Daoy (cell line): ENCODE data around the gene TBX1. TPM values are rescaled to one million over a fixed set of nuclear protein-coding genes. Genes with fewer than 3 reads are reported as not detected.
"Not testable (repeated sequence)": the region's sequence is repeated elsewhere in the genome, so short reads cannot be mapped to it uniquely, and the experiment has no call there.

Experiments used
- DNase-seq: peaks from one replicate; pipeline ENCODE4 v3.0.0-alpha.2; 2015; ENCODE audit warnings: low read depth
- total RNA-seq: library from RNA; depleted of rRNA; stranded (reverse); fragments of >200 nt; shearing (Covaris generic); gene quantifications from 2 replicates; pipeline ENCODE4 v1.2.3, GENCODE V29; 2014

Gene TBX1
- total RNA-seq, 1 experiment from 2014 or later, result 1.6 TPM

GRCh38 chr22:19779685-19780268 lies 19.2 kb downstream of the TBX1 start:
- no peak for DNase-seq

- DNase-seq, result no peak
Observed at GRCh38 chr22:19782533-19782932, 22.0 kb downstream of the TBX1 start.

DNA sequence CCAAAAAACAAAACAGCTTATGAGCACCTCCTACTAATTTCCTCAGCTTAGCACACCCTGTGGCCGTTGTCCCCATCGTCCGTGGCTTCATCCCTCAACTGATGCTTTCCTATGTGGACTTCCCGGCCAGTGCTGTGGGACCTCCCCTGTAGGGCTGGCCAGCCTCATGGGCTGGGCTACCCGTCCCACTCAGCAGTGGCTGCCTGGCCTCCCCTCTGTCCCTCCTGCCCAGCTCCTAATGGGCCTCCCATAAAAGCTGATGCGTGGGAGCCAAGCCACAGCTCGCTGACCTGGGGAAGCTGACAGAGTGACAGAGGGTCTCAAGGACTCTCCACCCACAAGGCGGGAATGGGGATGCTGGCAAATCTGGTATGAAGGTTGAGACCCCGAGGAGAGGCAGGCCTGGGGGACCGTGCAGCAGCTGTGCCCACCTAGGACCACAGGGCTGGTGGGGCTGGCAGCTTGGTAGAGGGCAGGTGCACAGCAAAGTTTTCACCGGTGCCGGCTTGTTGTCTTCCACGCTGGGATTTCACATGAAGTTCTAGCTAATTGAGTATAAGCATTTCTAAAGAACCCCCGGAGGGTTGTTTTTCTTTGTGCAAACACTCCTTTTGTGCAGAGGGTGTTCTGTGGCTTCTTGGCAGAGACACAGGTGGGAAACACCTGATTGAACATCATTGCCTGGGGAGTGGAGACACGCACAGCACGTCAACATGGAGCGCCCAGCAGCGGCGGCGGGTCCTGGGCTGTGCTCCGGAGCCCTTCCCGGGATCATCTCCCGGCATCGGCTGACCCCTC lies 23.2 kb downstream of the TBX1 start:
- no peak for DNase-seq

DNA sequence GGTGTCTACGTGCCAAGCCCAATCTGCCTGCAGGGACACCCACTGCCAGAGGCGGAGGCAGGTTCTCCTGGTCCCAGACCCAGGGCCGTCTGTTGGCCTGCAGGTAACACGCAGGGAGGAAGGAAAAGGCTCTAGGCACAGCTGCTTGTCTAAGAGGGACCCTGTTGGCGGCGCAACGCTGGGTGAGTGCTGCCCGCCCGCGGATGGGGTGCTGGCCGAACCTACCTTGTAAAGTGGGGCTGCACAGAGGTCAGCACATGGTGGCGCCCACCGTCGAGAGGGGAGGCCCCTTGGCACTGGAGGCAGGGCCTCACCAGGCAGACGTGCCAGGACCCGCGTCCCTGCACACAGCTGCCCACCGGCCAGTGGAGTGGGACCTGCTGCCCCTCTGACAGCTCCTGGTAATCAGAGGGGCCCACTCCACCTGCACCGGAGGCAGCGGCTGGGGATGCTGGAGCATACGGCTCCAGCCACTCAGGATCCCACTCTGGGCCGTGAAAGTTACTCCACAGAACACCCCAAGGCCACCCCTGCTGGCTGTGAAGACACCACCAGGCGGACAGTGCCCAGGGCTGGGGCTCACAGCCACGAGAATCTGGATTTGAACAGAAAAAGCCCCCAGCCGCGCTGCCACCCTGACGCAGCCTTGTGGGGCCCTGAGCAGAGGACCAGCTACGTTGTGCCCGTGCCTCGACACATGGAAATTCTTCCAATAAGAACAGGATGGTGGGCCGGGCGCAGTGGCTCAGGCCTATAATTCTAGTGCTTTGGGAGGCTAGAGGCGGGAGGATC lies 24.0 kb downstream of the TBX1 start:
- DNase-seq, result no peak

DNA sequence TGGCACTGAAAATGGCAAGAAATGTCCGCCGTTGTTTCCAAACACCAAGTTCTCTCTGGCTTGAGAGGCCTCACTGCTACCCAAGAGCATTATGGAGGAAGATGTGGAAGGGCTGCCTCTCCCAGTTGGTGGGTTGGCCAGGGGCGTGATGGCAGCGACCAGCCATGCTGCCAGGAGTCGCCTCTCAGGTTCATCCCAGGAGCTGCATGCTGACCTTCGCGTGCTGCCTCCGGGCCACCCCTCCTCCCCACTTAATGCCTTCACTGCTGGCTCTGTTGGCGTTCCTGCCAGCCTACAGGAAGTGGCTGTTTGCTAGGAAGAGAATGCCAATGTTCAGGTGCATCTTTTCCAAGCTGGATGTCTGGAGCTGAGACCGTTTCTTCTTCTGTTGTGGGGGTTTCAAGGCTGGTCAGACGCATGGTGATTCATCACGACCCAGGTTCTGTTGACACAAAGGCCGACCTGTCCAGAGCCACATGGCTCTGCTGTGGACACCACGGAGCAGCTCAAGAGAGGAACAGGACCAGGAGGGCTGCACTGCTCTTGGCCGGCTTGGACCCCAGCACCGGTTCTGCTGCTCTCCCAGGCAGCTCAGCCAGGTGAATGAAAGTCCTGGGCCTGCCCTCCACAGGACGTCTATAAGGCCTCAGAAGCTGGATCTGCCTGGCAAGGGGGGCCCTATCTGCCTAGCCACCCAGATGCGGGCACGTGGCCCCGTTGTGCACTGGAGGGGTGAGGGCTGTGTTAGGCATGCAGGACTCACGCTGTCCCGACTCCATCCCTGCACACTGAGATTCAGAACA lies 25.1 kb downstream of the TBX1 start:
- DNase-seq, result no peak

DNA sequence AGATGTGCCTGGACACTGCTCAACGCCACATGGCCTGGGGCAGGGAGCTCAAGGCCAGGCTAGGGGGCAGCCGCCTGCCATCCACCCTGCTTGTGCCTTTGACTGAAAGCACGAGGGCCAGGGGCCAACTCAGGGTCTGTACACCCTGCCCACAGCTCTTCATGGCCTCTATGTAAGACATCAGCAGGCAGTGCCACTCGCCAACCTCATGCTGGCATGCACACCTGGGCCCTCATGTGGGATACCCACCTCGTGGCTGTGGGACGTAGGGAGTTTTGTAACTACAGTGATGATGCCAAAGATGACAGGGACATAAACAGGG lies 25.6 kb downstream of the TBX1 start:
- no peak for DNase-seq

DNA sequence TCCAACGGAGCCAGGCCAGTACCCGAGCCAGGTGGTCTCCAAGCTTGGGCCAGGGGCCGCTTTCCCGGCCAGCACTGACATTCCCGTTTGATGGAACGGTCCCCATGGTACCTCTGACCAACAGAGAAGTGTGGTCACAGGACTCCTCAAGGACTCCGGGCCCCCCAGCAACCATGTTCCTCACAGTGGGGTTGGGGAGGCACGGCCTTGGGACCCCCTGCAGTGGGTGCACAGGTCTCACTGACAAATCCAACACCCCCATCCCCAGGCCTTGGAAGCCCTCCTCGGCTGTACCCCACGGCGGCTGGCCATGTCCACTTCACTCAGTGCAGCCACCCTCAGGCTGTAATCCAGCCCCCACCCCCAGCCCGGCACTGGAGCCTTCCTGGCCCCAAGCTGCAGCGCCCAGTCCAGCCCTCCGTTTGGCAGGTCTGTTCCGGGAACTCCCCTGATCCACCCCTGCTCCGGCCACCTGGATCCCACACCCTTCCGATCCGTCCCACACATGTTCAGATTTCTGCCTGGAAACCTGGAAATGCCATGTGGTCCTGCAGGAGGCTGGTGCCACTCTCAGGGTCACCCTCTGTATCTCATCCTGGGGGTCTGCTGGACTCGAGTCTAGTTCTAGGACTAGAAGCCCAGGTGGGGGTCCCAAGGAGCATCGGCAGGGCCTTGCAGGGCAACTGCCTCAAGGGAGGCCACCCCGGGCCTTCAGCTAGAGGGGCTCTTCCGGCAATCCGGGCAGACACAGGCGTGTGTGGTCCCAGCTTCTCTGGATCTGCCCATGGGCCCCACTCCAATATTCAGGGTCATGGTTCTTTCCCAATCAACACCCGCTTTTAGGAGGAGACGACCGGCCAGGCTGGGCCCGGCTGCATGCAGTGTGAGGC lies 26.6 kb downstream of the TBX1 start:
- DNase-seq, result no peak

GRCh38 chr22:19787849-19788141 lies 27.2 kb downstream of the TBX1 start:
- no peak for DNase-seq

DNA sequence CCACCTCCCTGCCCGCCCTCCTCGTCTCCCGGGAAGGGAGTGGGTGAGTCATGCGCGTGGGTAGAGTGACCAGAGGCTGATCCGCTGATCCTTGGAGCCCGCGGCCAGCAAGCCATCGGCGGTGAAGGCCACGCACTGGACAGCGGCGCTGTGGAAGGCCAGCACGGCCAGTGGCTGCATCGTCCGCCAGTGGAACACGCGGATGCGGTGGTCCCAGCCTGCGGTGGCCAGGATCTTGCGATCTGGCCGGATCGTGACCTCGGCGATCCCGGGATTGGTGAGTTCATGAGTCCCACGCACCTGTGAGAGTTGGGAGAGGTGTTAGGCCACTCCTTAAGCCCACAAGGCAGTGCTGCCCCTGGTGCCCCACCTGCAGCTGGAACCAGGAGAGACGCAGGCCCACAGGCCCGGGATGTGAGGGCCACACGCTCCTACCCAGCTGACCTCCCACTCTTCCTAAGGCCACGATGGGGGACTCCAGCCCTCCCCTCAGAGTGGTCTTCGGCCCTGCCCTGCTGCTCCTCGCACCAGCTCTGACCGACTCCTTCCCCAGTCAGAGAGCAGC lies 28.2 kb downstream of the TBX1 start:
- DNase-seq, result no peak

DNA sequence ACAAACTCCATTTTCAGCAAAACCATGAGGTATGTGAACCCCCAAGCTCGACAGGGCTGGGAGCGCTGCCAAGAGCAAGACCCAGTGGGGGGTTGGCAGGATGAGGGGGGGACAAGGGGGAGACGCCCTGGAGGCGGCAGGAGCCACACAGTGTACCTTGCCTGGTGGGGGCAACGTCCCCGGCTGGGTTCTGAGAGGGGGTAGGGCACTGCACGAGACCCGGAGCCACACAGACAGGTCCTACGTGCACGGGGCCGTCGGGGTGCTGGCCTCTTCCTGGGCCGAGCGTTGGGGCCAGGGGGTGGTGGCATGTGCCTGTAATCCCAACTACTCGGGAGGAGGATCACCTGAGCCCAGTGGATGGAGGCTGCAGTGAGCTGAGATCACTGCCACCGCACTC lies 28.8 kb downstream of the TBX1 start:
- no peak for DNase-seq

DNA sequence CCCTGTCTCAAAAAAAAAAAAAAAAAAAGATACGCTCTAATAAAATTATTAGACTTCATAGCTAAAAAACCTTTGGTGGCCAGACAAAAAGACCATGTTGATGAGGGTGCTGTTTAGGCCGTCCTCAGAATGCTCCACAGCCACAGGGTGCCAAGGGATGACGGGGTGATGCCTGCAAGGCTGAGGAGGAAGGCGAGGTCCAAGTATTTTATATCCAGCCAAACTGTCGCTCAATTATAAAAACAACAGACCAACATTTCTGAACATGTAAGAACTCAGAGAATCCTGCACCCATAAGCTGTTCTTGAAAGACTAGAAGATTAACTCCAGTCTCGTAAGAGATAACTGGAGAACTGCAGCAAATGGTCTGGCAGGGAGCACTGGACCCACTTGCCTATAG lies 29.2 kb downstream of the TBX1 start:
- no peak for DNase-seq

DNA sequence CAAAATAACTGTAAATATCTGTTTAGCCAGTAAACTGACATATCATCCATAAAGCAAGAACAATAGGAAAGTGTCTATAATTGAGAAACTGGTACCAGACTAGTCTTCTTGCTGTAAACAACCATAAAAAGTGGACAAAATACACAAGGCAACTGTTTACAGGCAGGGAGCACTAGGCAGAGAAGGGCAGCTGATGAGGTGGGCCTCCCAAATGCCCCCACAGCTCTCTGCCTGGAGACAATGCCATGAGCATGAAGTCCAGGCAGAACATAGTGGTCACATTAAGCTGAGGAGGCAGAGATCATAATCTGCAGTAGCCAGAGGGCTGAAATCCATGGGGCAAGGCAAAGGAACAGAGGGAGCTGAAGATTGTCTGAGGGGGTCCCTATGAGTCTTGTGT lies 30.7 kb downstream of the TBX1 start:
- no peak for DNase-seq

GRCh38 chr22:19791894-19792293 lies 31.3 kb downstream of the TBX1 start:
- no peak for DNase-seq

GRCh38 chr22:19792383-19792896 lies 31.9 kb downstream of the TBX1 start:
- not testable (repeated sequence) for DNase-seq

DNA sequence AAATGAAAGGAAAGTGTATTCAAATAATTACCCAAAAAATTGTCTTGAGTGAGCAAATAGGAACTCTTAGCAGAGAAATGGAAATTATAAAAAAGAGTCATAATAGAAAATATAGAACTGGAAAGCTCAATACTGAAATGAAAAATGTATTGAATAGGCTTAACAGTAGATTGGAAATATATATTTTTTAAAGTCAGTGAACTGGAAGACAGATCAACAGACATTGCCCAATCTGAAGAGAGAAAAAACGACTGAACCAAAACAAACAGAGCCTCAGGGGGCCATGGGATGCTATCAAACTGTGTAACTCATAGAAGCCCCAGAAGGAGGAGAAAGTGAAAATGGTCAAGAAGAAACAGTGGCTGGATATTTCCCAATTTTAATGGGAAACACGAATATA lies 32.6 kb downstream of the TBX1 start:
- no peak for DNase-seq

- DNase-seq, result no peak
Observed at GRCh38 chr22:19793661-19794310, 33.2 kb downstream of the TBX1 start.

GRCh38 chr22:19795617-19796008 lies 35.0 kb downstream of the TBX1 start:
- no peak for DNase-seq

- no peak for DNase-seq
Observed at GRCh38 chr22:19796160-19796559, 35.6 kb downstream of the TBX1 start.

DNA sequence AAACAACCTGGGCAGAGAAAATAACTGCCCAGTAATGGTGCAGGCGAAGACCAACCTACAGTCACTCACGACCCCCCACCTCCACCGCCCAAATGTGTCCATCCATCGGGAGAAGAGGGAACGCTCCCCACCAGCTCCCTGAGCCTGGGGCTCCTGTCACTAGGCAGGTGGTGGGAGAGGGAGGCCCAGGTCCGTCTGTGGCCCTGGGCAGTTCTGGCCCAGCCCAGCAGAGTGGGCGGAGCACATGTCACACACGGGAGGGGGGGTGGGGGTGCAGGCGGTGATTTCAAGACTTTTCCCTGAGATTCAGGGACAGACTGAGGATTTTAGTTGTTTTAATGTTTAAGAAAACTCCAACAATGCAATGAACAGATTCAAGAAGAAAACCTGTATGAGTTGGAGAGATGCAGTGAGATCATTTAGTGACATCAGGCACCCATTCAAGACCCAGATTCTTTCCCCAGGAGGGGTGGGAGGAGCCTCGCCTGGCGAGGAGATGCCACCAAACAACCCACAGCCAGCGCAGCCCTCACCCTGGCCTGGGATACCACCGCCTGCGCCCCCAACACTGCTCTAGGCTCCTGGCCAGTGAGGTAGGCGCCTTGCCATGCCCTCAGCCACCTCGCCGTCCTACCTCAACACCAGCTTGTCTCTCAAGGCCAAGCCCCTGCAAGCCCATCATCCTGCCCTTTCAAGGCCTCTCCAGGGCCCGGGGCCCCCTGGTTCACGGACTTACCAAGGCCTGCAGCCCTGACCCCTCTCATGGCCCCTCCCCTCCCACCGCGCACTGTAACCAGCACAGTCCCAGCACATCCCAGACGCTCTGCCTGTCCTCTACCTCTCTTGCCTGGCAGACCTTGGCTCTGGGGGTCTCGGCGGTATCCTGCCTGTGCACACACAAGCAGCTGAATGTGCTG lies 36.8 kb downstream of the TBX1 start:
- DNase-seq, result no peak
